AML-193 (cell line): Measurements from ENCODE around the gene POMC.
"Not testable (repeated sequence)": the region's sequence is repeated elsewhere in the genome, so short reads cannot be mapped to it uniquely, and the experiment has no call there.

Experiments used
- DNase-seq, 2 experiments: peaks; one replicate each; lab custom pipeline; 2025; lab: John Stamatoyannopoulos, UW

The POMC gene

DNA sequence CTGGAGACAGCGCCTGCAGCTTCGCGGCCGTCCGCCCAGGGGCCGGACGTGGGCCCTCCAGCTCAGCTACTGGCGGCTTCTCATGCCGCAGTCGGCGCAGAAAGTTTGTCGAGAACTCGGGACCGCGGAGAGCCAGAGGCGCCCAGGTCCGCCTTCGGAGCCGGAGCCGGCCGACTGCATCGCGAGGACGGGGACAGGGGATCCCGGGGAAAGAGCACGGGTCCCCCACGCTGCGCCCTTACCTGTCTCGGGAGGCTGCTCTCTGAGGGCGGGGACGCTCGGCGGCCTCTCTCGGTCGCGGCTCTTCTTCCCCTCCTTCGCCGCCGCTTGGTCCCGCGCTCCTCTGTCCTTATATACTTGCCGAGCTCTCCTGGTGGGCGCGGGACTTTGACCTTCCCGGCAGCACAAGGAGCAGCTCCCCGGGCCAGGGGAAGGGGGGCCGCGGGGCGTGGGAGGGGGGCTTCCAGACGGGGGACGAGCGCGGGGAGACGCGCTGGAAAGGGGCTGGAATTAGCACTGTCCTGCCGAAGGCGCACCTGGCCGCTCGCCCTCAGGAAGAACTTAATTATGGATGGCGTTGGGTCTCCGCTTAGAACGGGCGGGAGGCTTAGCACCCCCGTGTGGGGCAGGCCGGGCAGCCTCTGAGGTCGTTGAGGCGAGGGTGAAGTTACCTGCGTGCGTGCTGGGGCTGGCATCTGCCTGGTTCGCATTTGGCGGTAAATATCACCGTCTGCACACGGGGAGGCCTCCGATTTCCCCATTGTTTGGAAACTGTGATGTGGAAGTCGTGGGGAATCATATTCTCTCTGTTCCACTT is at the start of gene POMC:
Gene POMC (minus strand): TSS at position 325 of the 817 bp plus-strand sequence. CDS start 3,808 bp downstream, outside the sequence.
- no peak for DNase-seq

DNA sequence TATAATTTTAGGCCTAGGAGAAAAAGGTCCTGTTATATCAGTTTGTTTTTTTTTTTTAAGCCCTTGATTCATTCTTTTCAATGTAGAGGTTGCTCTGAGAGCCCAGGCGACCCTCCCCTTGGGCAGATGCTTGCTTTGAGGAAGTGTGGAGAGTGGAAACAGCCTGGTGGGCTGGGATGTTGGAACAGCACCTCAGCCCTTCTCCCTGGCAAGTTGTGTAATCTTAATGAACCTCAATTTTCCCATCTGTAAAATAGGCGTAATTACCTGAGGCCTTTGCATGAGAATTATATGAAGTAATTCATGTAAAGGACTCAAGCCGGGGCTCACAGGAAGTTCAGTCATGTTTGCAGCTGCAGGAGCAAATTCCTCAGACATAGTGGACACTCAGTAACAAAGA is 49.7 kb upstream of the POMC start:
- no peak for DNase-seq

DNA sequence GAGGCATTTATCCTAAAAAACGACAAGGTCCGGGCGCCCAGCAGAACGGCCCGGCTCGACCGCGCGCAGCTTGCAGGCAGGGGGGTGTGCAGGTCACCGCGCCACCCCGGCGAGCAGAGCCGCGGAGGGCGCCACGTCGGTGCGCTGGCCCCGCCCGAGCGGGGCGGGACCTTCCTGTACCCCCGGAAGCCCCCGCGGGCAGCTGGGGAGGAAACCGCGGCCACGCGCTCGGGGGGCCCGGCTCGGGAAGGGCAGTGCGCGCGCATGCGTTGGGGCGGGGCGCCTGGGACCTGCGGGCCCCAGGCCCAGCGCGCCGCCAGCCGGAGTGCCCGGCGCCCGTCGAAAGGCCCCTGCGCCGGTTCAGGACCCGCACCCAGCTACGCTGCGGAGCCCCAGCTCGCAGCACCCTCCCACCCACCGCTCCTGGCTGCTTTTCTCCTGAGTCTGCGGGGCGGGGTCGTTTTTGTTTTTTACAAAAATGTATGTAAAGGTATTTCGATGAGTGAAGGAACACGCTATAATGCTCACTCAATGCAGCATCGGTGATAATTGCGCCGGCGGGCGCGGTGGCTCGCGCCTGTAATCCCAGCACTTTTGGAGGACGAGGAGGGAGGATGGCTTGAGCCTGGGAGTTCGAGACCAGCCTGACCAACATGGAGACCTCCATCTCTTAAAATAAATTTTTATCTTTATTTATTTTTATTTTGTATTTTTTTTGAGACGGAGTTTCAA is 47.7 kb upstream of the POMC start:
- DNase-seq: no peak

DNA sequence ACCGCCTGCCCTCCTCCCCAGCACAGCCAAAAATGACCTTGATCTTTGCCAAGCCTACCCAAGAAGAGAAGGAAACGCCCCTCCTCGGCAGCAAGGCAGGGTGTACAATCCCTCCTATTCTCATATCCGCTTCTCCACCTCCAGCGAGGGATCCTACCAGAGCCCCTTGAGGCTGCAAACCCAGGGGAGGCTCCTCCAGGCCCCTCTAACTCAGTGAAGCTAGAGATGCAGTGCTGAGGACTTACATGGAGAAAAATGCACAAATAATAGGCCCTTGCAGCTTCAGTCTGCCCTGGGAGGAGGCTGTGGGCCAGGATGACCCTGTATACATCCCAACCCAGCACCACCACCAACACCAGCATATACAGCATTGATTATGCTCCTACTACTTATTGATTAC is 46.9 kb upstream of the POMC start:
- DNase-seq: no peak

DNA sequence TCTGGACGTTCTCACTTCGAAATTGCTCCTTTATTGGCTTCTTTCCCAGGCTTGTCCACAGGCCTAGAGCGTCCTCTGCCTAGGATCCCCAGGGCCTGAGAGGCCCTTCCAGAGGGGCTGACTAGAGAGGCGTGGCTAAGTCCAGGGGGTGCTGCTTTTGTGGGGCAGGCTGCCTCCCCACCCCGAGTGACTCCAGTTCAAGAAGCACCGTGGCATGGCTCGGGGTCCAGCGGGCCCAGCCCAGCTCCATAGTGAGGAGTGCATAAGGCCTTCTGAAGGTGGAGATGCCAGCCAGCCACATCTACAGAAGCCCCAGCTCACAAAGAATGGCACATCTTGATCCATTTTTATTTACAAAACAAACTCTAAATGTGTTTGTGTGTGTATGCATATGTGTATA is 44.8 kb upstream of the POMC start:
- DNase-seq: no peak

DNA sequence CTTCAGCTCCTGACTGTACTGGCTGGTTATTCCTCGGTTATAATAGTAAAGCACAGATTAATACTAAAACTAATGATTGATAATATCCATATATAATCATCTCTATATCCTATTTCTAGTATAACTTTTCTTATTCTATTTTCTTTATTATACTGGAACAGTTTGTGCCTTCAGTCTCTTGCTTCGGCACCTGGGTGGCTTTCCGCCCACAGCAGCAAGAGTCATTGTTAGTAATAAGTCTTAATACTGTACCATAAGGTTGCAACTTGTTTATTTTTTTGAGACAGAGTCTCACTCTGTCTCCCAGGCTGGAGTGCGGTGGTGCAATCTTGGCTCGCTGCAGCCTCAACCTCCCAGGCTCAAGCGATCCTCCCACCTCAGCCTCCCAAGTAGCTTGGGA is 42.5 kb upstream of the POMC start:
- not testable (repeated sequence) for DNase-seq

DNA sequence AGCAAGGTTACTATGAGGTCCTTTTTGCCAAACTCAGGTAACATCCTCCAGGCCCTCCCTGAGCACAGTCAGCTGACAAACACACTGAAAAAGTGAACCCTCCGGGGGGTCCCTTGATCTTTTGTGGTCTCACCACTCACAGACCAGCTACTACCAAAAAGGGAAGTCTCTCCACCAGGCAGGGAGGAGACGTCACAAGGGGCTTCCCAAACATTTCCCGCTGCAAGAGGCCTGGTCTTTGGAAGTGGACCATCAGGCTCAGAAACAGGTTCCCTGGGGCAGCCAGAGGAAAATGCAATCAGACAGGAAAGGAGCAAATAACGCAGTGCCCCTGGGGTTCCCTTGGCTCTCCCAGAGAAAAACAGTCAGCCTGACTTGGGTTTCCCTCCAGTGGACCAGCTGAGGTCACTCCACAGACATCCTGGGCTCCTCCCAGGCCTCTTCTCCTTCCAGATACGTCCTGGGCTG is 38.7 kb upstream of the POMC start:
- no peak for DNase-seq

DNA sequence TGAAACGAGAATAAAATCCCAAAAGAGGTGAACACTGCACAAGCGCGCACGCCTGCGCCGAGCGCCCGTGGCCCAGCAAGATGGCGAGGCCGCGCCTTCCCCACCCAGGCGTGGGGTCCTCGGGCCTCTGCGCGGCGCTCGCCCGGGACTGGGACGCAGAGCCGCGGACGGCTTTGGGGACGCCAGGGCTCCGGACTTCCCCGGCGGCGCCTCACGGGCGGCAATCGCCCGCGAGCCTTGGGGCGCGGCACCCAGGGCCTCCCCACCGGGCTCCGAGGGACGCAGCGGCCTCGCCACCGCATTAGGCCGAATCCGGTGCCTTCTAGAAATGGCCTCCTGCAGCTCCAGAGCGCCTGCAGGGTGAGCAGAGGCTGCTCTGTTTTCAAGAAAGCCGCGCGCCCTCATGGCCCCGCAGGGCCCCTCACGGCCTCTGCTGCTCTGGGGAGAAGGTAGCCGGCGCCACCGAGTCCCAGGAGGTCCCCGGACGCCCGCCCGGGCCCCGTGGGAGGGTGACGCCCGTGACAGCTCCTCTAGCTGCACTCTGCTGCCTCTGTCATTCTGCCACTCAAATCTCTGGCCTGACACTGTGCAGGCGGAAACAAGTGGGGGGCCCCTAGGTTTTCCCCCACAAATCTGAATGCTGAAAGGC is 35.9 kb upstream of the POMC start:
- DNase-seq: no peak

DNA sequence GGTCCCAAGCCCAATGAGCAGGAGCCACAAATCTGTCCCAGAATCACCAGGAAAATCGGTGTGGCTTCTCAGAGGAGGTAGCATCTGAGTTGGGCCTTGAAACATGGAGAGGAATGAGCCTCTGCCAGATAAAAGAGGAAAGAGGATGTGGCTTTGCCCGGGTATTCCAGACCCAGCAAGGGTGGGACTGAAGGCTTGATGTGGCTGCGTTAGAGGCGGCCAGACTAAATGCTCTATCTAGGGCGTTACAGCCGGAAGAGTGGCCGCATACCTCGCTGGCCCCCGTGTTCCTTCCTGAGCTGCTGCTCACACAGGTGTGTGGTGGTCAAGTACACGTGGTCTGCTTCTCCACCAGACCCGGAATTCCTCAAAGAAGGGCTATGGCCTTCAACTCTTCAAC is 33.9 kb upstream of the POMC start:
- no peak for DNase-seq

DNA sequence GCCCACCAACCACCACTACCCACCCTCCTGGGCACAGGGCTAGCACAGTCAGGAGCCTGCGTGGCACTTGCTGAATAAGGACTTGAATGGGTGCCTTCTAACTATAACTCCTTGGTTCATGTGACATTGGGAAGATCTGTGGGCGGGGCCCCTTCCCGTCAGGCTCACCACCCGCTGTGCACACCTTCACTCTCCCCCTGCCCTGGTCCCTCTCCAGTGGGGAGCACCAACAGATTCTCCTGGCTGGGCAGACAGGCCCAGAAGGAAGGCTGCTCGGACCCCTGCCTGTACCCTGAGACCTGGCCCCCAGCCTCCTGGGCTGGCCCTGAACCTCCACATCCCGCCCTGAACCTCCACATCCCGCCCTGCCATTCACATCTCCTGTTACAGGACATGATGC is 33.4 kb upstream of the POMC start:
- no peak for DNase-seq

DNA sequence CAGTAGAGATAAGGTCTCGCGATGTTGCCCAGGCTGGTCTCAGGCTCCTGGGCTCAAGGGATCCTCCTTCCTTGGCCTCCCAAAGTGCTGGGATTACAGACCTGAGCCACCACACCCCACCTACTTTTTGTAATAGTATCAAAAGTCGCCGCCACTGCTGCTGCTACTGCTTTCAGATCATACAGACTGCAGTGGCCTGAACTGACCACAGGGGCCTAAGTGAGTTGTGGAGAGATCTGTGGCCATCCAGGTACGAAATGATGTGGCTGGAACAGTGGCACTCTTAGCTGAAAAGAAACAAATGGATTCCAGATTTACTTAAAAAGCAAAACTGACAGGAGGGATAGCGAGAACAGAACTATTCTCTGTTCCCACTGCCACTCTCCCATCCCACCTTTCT is 32.9 kb upstream of the POMC start:
- no peak for DNase-seq

DNA sequence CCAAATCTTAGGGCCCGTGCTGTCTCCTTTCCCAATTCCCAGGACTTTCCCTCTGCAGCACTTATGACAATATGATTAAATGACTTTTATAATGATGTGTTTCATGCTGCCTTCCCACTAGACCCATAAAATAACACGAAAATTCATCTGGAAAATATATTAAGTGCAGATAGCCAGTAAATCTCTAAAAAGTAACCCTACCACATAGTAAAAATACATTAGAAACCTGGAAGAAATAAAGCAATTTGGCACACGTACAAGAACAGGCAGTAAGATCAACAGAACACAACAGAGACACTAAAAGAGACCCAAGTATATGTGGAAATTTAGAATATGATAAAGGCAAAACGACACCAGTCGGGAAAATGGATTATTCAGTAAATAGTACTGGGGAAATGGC is 30.2 kb upstream of the POMC start:
- DNase-seq: no peak

DNA sequence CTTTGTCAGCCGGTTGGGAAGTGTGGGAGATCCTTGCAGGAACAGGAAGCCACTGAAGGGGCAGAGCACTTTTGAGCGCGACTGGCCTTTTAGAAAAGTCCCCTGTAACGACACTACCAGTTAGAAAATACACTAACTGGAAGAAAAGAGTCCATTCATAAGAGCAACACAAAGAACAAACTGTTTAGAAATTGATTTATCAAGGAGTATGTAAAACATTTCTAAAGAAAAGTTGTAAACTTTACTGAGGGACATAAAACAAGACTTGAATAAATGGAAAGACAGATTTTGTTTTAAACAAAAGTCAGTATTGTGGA is 29.8 kb upstream of the POMC start:
- no peak for DNase-seq

DNA sequence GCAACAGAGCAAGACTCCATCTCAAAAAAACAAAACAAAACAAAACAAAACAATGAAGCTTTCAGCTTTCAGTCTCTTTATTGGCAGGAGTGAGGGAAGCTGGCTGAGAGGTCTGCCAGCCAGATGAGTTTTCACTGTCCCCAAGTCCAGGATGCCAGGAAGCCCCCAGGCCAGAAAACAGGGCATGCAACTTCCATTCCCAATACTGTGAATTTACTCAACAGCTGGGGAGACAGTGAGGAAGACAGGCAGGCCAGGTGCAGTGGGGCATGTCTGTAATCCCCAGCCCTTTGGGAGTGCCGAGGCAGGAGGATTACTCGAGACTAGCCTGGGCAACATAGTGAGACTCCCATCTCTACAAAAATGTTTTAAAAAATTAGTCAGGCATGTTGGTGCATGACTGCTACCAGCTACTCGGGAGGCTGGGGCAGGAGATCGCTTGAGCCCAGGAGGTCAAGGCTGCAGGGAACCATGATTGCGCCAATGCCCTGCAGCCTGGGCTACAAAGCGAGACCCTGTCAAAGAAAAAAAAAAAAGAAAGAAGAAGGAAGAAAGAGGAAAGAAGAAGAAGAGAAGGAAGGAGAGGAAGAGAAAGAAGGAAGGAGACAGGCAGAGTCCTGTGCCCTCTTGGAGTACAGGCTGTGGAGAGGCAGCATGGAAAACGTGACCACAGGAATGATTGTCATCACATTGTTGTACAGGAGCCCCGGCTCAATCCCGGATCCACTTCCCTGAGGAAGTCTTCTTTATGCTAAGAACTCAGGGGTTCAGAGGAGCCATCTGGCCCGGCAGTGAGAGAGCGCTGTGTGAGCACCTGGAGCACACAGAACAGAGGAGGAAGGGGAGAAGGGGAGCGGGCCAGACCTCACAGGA is 29.2 kb upstream of the POMC start:
- DNase-seq: no peak

DNA sequence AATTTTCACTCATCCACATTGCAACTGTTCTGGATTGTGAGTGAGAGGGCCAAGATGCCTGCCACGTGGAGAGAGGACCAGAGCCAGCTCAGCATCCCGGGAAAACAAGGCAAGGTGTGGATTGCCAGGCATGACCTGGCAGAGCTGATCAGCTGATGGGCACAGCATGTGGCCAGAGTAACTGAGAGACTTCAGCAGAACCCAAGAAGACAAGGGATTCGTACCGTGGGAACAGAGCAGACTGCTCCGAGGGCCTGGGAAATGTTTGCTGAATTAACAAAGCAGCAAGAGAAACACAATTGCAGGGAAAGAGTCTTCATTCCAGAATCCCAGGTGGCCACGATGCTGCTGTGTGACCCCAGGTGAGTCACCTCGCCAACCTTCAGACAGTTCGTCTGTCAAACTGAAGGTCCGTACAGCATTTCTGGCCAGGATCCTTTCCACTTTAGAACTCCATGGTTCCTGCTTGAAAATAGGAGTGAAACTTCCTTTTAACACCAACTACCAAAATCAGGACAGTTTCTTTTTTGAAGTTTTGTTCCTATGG is 26.3 kb upstream of the POMC start:
- DNase-seq: no peak

DNA sequence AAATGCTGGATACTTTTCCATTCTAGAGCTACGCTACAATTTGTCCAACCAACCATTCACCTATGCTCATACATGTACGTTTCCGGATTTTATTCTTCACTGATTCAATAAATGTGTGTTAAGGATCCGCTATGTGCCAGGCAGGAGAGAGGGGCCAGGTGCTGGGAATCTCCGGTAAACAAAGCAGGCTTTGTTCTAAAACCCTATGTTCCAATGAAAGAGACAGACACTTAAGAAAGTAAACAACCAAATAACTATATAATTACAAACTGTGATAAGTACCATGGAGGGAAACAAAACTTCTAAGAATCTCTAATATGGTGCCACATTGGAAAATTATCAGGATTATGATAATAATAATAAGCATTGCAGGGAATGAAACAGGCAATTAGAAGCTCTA is 22.2 kb upstream of the POMC start:
- no peak for DNase-seq

DNA sequence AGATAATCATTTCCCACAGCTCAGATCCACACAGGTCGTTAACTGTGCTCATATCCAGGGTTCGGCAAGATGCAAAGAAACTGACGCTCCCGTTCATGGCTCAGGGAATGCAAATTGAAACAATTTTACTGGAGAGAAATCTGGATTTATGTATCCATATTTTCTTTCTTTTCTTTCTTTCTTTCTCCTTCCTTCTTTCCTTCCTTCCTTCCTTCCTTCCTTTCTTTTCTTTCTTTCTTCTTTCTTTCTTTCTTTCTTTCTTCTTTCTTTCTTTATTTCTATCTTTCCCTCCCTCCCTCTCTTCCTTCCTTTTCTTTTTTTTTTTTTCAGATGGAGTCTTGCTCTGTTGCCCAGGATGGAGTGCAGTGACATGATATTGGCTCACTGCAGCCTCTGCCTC is 20.0 kb upstream of the POMC start:
- no peak for DNase-seq

DNA sequence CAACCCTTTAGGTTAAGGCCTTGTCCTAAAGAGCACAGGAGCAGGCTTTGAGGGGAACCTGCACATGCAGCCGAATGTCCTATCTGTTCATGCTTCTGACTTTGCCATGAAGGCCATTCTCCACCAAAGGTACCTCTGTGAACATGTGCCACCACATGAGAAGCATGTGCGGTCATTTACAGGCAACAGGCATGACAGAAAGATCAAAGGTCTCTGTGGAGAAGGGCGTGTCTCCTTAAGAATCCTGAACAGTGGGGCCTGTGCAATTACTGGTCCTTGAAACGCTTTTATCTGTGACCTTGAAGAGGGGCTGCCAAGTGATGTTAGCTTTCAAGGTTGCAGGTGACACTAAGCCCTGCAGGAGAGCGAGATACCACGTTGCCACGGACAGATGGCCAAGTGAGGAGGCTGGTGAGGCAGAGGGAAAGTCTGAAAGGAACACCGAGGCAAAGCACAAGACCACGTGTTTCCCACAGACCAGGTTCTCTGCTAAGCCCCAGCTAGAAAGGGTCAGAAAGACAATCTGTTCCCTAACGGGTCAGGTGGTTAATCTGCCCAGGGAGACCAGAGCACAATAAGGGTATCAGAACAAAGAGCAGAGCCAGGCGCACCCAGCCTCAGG is 19.5 kb upstream of the POMC start:
- DNase-seq: no peak

DNA sequence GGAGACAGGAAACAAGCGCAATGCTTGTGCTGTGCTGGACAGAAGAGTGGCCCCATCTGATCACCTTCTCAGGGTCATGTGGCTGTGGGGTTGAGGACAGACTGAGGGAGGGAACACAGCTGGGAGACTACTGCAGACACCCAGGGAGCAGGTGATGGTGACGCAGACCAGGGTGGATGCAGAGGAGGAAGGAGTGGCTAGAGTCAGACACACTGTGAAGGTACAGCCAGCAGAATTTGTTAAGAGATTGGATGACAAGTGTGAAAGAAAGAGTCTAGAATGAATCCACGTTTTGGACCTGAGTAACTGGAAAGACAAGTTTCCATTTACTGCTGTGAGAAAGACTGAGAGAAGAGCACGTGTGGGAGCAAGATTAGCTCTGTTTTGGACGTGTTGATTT is 15.9 kb upstream of the POMC start:
- DNase-seq: no peak

DNA sequence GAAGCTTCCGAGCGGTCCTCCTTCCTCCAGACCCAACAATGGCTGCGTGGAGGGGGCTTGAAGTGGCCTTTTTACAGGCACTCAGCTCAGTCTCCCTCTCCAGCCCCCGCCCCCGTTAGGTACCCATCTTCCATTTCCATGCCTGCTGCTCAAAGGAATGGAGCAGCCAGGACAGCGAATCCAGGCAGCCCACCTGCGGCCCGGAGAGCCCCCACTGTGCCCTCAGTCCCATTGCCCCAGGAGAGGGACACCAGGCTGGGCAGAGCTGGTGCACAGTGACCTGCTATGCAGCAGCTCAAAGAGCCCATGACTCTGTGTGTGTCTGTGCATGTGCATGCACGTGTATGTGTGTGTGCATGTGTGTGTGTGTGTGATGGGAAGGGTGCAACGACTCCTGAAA is 10.6 kb upstream of the POMC start:
- DNase-seq: no peak

DNA sequence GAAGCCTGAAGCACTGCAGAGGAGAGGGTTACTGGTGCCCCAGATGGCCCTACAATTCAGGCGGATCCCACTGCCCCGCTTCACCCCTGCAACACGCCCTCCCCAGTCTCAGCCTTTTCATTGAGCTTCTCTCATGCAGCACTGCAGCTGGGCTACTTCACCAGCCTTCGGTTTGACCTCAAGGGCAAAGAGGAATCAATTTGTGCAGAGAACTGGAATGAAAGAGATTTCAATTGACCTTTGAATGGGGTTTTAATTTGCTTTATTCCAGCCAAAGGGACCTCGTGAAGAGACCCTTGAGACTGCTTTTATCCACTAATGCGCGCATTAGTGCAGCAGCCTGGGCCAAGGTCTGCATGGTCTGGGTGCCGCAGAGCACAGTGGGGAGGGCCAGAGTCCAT is 8.8 kb upstream of the POMC start:
- DNase-seq: no peak
